ENCODE results near the gene VWA3A. TPM values are rescaled to one million over a fixed set of nuclear protein-coding genes. Genes with fewer than 3 reads are reported as not detected.
"Not testable (repeated sequence)": the region's sequence is repeated elsewhere in the genome, so short reads cannot be mapped to it uniquely, and the experiment has no call there.

VWA3A gene
- total RNA-seq, 1 donor from 2014 or later: not detected

DNA sequence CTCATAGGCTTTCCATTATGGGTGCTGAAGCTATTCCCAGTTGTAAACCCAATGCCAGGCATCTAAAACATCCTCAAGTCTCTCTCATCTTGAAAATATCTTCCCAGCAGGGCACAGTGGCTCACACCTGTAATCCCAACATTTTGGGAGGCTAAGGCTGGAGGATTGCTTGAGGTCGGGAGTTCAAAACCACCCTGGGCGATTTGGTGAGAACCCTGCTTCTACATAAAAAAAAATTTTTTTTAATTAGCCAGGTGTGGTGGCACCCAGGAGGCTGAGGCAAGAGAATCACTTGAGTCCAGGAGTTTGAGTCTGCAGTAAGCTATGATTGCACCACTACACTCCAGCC is 100.7 kb downstream of the VWA3A start:
- intact Hi-C loops (cut with DNase I): no loop called here
- no peak for DNase-seq (ENCODE audit: low spot score)

DNA sequence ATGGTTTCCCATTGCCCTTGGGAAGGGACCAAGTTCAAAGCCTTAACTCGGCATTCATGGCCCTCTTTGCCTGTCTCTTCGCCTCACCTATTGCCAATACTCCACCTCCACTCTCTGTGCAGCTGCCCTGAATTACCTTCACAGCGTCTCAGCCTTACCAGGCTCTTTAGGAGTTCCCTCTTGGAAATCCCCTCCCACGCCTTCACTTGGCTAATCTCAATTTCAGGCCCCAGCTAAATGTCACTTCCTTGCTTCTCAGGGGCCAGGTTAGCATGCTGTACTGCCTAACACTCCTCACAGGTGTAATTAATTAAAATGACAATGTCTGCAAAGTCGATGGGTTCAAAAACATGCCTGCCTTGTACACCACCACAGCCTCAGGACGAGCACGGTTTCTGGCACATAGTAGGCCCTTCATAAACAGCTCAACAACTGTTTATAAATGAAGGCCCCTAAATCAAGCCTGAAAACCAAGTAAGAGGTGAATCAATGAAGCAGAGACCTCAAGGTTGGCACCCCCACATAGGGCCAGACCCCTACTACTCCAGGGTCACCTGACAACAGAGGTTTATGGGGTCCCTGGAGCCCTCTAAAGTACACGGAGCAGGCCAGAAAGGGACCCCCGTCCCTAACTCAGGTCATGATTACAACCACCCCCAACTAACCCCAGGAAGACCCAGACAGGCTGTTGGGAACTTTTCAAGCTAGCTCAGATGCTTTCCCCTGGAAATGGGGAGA is 102.5 kb downstream of the VWA3A start:
- DNase-seq (ENCODE audit: low spot score): no peak
- intact Hi-C loops (cut with DNase I): loop anchor here (1.0 kb wide), 1 partner anchor 11 kb away; the partner anchor contains the start of gene EEF2K

DNA sequence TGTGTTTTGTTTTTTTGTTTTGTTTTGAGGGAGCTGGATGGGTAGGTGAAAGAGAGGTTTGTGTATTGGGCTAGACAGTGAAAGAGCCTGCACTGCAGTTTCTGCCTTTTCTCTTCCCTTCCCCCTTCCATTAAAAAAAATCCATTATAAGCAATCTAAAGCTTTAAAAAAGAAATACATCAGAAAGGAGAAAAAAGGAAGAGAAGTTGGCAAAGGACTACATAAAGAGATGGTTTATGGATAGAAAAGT is 103.0 kb downstream of the VWA3A start:
- intact Hi-C loops (cut with DNase I): loop anchor here (1.0 kb wide), 1 partner anchor 11 kb away; the partner anchor contains the start of gene EEF2K
- DNase-seq (ENCODE audit: low spot score): no peak

DNA sequence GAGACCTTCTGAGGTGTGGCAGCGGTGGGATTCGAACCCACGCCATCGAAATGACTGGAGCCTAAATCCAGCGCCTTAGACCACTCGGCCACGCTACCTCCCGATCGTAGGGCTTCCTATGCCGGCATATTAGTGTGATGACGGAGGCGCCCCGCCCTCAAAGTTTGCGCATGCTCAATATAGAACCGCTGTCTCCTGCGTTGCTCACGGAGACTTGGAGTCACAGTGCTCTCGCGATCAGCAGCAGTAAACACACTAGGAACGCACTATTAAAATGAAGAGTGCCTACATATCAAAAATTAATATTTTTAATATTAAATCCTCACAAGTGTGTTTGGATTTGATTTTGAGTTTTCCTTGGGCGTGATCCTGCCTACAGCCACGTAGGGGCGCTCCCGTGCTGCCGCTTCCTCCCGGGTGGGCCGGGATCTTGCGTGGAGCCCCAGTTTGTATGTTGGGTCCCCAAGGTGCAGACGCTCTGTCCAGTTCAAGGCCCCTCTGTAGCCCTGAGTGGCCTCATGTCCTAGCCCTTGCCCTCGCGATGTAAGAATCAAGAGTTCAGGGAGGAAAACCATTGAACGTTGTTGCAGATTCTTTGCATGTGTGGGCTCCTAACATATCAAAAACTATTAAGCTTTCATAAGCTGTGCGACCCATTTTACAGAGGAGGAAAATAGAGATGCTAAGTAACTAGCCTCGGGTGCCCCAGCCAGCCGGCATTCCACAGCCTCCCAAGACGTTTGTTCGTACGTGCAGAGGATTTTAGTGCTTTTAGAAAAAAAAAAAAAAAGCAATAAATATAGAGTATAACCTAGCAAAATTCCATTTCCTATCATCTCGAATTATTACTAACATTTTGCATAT is 103.6 kb downstream of the VWA3A start:
- intact Hi-C loops (cut with DNase I): loop anchor here (1.0 to 2.0 kb wide), 2 partner anchors 10 to 101 kb away; partner anchors contain the start of genes EEF2K and POLR3E
- peak; percentile 96 for DNase-seq (ENCODE audit: low spot score)

DNA sequence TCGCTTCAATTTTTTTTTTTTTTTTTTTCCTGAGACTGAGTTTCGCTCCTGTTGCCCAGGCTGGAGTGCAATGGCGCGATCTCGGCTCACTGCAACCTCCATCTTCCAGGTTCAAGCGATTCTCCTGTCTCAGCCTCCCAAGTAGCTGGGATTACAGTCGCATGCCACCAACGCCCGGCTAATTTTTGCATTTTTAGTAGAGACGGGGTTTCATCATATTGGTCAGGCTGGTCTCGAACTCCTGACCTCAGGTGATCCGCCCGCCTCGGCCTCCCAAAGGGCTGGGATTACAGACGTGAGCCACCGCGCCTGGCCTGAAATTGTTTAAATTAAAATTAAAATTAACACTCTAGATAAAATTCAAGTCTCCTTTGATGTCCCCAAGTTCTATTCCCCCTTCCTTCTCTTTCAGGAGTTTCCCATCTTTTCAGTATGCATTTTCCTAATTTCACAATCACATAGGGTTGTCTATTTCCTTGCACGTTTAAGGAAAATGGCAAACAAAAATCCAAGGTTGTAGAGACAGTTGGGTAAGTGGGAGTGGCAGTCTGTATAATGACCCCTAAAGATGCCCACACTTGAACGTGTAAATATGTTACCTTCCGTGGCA is 104.3 kb downstream of the VWA3A start:
- DNase-seq (ENCODE audit: low spot score): not testable (repeated sequence)
- intact Hi-C loops (cut with DNase I): loop anchor here (2.0 kb wide), 1 partner anchor 100 kb away; the partner anchor contains the start of gene POLR3E

DNA sequence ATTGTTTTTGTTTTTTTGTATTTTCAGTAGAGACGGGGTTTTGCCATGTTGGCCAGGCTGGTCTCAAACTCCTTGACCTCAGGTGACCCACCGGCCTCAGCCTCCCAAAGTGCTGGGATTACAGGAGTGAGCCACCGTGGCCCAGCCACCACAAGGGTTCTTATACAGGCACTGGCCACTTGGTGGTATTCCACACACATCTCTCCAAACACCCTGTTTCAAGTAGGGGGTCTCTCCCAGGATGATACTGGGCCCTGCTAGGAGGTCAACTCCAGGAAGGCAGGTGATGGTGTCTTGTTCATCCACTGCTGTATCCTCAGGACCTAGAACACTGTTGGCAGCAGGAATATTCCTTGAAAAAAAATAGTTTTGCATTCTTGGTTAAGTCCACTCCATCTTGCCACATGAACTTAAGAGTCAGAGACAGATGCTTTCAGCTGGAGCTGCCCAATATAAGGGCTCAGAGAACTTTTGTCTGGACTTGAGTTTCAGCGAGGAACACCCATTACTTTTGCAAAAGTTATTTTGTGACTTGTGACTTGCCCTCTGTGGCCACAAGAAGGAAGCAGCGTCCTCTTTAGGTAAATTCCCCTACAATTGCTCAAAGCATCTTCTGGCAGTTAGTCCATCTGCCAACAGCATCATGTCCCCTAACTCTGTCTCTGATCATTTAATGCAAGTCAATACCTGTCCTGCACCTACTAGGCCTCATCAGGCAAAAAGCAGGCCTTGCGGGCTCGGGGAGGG is 106.4 kb downstream of the VWA3A start:
- no peak for DNase-seq (ENCODE audit: low spot score)
- intact Hi-C loops (cut with DNase I): no loop called here

DNA sequence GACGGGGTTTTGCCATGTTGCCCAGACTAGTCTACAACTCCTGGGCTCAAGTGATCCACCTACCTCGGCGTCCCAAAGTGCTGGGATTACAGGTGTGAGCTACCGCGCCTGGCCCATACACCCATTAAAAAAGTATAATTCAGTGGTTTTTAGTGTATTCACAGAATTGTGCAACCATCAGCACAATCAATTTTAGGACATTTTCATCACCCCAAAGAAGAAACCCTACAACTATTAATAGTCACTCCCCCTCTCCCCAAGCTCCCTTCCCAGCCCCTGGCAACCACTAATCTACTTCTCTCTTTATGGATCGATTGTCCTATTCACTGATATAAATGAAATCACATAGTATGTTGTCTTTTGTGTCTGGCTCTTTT is 109.9 kb downstream of the VWA3A start:
- DNase-seq (ENCODE audit: low spot score): no peak
- intact Hi-C loops (cut with DNase I): loop anchor here (10.0 kb wide), 1 partner anchor 1047 kb away; the partner anchor contains the start of genes DNAH3 and LDAF1

DNA sequence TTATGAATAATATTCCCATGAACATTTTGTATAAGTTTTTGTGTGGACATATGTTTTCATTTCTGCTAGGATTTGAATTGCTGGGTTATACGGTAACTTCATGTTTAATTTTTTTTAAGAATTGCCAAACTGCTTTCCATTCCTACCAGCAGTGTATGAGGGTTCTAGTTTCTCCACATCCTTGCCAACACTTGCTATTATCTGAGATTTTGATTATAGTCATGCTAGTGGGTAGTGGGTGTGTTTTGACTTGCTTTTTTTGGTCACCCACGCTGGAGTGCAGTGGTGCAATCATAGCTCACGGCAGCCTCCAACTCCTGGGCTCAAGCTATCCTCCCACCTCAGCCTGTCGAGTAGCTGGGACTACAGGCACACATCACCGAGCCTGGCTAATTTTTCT is 110.8 kb downstream of the VWA3A start:
- intact Hi-C loops (cut with DNase I): loop anchor here (10.0 kb wide), 1 partner anchor 1048 kb away; the partner anchor contains the start of genes DNAH3 and LDAF1
- no peak for DNase-seq (ENCODE audit: low spot score)

DNA sequence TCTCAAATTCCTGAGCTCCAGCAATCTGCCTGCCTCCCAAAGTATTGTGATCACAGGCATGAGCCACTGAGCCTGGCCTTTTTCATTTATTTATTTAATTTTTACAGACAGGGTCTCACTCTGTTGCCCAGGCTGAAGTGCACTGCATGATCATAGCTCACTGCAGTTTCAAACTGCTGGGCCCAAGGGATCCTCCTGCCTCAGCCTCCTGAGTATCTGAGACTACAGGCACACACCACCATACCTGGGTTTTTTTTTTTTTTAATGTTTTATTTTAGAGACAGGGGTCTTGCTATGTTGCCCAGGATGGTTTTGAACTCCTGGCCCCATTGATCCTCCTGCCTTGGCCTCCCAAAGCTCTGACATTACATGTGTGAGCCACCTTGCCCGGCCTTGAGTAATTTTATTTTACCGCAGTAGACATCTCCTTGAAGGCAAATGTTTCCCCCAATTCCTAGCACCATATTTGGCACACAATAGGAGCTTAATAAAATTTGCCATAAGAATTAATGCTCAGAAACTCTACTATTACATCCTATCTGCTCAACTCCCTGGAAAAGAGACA is 111.8 kb downstream of the VWA3A start:
- intact Hi-C loops (cut with DNase I): loop anchor here (10.0 kb wide), 1 partner anchor 1049 kb away; the partner anchor contains the start of genes DNAH3 and LDAF1
- DNase-seq (ENCODE audit: low spot score): no peak

DNA sequence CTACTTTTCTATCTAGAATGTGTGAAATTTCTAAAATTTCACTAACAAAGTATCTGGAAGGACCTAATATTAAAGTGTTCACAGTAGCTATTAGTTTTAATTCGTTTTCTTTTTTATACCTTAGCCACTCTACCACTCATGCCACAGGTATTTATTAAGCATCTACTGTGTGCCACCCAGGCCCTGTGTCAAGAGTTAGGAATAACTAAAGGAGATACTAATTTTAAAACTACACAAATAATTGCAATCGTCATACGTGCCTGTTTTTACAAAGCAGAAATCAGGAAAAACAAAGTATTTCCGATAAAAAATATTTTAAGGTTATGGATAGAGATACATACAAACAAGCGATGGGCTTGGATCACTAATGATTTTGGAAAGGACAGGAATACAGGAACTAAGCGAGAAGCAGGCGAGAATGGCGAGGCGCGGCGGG is 113.3 kb downstream of the VWA3A start:
- intact Hi-C loops (cut with DNase I): loop anchor here (1.0 to 10.0 kb wide), 4 partner anchors 10 to 1051 kb away; partner anchors contain the start of genes DNAH3, LDAF1 and POLR3E
- no peak for DNase-seq (ENCODE audit: low spot score)

DNA sequence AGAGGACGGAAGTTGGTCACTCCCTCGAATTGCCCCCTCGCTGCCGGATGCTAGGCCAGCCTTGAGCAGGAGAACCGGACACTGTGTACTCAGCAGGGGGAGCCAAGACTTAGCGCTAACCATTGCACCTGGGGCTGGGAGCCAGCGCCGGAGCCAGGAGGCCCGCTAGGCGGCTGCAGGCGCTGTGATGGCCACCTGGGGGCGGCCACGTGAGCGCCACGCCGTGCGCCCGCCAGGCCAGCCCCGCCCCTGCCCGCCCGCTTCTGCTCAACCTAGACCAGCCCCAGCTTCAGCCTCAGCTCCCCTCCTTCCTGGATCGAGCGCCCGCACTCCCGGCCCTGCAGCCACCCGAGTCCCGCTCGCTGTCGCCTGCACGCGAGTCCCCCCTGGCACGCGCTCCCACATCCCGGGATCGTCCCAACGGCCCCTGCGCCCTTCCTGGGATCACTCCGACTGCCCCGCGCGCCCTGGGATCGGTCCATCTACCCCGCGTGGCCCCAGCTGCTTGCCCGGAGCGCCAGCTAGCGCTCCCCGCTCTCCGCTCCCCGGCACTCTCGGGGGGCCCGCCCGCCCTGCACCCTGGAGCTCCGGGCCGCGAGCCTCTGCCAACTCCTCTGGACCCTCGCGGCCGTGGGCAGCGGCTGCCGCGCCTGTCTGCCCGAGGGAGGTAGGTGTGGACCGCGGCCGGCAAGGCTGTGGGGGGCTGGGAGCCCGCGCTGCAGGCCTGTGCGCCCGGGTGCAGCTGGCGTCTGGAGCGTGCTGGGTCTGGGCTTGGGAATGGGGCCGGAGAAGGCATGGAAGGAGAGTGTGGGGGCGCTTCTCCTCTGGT is 113.9 kb downstream of the VWA3A start, which contains the start of gene EEF2K:
EEF2K (plus strand) TSS at position 266 of the 829 bp plus-strand sequence. CDS start 19,452 bp downstream, outside the sequence.
- intact Hi-C loops (cut with DNase I): loop anchor here (1.0 to 10.0 kb wide), 4 partner anchors 11 to 1051 kb away; partner anchors contain the start of genes DNAH3, LDAF1 and POLR3E
- peak; percentile 94 for DNase-seq (ENCODE audit: low spot score)

Other genes with a start within 250 kb of the VWA3A start
- 49.6 TPM for gene NPIPB4, start 234.8 kb upstream of the VWA3A start, total RNA-seq
- gene UQCRC2, start 139.2 kb upstream of the VWA3A start, total RNA-seq: 713 TPM
- gene PDZD9, start 91.4 kb upstream of the VWA3A start, total RNA-seq: not detected
- gene MOSMO, start 84.4 kb upstream of the VWA3A start, total RNA-seq: 11.9 TPM
- not detected for gene SDR42E2, start 70.0 kb downstream of the VWA3A start, total RNA-seq
- gene EEF2K, start 113.7 kb downstream of the VWA3A start, total RNA-seq: 16.2 TPM
- gene POLR3E, start 204.9 kb downstream of the VWA3A start, total RNA-seq: 32.7 TPM